Sigmoid colon (tissue), 4 donors: Measurements from ENCODE around the gene PFKM.

Experiments used
- EP300 ChIP-seq, 4 donors: sonication (generic); formaldehyde crosslinking; IDR thresholded peaks; one replicate each; pipeline ENCODE4 v1.6.1; 2017; ENCODE audit warnings: antibody characterized with exemption in 4 of 4
- POLR2A ChIP-seq, 2 donors: fragments of 450-650 bp; IDR thresholded peaks; one replicate each; pipeline ENCODE4 v1.6.1; 2016; ENCODE audit warnings: antibody characterized with exemption in 2 of 2, mild to moderate bottlenecking in 2 of 2, moderate library complexity in 2 of 2
- TF ChIP-seq, protein P1 (sequence below), 4 experiments: fragments of 450-650 bp in 3 of 4; fragments of 200-600 bp in 1 of 4; IDR thresholded peaks; one replicate each; pipeline ENCODE4 v1.5.1; 2016 to 2019; ENCODE audit warnings: antibody characterized with exemption in 4 of 4, mild to moderate bottlenecking in 3 of 4, moderate library complexity in 2 of 4

- TF ChIP-seq, protein P1, sequence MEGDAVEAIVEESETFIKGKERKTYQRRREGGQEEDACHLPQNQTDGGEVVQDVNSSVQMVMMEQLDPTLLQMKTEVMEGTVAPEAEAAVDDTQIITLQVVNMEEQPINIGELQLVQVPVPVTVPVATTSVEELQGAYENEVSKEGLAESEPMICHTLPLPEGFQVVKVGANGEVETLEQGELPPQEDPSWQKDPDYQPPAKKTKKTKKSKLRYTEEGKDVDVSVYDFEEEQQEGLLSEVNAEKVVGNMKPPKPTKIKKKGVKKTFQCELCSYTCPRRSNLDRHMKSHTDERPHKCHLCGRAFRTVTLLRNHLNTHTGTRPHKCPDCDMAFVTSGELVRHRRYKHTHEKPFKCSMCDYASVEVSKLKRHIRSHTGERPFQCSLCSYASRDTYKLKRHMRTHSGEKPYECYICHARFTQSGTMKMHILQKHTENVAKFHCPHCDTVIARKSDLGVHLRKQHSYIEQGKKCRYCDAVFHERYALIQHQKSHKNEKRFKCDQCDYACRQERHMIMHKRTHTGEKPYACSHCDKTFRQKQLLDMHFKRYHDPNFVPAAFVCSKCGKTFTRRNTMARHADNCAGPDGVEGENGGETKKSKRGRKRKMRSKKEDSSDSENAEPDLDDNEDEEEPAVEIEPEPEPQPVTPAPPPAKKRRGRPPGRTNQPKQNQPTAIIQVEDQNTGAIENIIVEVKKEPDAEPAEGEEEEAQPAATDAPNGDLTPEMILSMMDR (IDR thresholded peaks at IDR 0.05), result no peak
- TF ChIP-seq POLR2A (IDR thresholded peaks at IDR 0.05) (no peak), EP300 (IDR thresholded peaks at IDR 0.05) (no peak)
These were observed 9.7 kb upstream of the PFKM start for GRCh38 chr12:48109424-48109823.
